GM12872 (cell line): ENCODE measurements around the gene SIRT5.

ENCODE experiments used
- CTCF ChIP-seq: IDR thresholded peaks from 3 replicates; pipeline ENCODE4 v1.5.1; 2011; ENCODE audit warnings: low read depth, mild to moderate bottlenecking, low read length, moderate library complexity; ENCODE audit not compliant: insufficient read depth

The SIRT5 gene

DNA sequence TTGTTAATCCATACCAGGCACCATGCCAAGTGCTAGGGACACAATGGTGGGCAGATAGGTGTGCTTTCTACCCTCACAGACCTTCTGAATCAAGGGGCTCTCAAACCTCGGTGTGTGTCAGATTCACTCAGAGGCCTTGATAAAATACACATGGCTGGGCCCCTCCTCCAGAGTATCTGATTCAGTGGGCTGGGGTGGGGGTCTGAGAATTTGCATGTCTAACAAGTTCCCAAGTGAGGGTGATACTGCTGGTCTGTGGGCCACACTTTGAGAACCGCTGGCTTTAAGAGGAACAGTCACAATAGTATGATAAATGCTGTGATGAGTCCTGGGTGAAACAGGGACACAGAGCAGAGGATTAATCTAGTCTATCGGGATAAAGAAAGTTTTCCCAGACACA, 35.8 kb upstream of the SIRT5 start:
- TF ChIP-seq CTCF, result no peak

DNA sequence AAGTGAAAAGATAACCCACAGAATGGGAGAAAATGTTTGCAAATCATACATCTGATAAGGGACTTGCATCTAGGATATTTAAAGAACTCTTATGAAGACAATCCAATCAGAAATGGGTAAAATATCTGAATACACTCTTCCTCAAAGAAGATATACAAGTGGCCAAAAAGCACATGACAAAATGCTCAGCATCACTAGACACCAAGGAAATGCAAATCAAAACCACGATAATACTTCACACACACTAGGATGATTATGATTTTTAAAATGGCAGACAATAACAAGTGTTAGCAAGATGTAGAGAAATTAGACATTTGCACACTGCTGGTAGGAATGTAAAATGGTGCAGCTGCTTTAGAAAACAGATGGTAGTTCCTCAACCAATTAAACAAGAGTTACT, 34.8 kb upstream of the SIRT5 start:
- TF ChIP-seq CTCF, result no peak

GRCh38 chr6:13541496-13541895, 32.9 kb upstream of the SIRT5 start:
- no peak for TF ChIP-seq CTCF

GRCh38 chr6:13544454-13545186, 29.8 kb upstream of the SIRT5 start:
- no peak for TF ChIP-seq CTCF

GRCh38 chr6:13545885-13546284, 28.5 kb upstream of the SIRT5 start:
- TF ChIP-seq CTCF, result no peak

DNA sequence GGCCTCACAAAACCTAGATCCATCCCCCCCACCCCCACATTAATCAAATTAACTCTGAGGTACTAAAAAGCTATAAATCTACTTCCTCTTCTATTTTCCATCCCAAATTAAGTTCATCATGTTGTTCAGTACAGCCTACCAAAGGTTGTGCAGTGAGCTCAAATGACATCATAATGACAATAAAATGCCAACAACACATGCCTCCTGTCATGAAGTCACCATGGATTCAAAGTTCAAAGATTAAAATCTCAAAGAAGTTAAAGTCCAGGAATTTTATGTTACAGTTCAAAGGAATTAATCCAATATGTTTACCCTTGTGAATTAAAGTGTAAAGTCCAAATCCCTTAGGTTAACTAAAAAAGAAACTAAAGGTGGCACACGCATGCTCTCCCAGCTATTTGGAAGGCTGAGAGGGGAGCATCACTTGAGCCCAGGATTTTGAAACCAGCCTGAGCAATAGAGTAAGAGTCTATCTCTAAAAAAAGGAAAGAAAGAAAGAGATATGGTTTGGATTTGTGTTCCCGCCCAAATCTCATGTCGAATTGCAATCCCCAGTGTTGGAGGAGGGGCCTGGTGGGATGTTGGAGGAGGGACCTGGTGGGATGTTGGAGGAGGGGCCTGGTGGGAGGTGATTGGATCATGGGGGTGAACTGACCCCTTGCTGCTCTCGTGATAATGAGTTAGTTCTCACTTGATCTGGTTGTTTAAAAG, 25.7 kb upstream of the SIRT5 start:
- TF ChIP-seq CTCF, result no peak

DNA sequence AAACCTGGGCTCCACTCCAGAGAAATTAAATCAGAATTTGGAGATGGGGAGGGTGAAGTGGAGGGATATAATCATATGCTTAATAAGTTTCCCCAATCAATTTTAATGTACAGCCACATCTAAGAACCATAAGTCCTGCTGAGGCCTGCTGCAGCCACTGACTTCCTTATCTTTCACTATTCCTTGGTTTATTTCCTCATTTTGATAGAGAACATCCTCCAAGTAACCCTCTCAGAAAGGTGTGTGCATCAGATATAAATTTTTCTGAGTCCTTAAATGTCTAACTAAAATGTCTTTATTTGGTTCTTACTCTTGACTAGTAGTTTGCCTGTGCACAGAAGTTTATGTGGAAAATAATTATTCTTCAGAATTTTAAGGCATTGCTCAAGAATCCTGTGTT, 23.7 kb upstream of the SIRT5 start:
- no peak for TF ChIP-seq CTCF
